ENCODE measurements around the gene EIF2AK2. TPM values are rescaled to one million over a fixed set of nuclear protein-coding genes. Genes with fewer than 3 reads are reported as not detected.

EIF2AK2 gene
- total RNA-seq, 1 donor from 2014 or later: 49.7 TPM

DNA sequence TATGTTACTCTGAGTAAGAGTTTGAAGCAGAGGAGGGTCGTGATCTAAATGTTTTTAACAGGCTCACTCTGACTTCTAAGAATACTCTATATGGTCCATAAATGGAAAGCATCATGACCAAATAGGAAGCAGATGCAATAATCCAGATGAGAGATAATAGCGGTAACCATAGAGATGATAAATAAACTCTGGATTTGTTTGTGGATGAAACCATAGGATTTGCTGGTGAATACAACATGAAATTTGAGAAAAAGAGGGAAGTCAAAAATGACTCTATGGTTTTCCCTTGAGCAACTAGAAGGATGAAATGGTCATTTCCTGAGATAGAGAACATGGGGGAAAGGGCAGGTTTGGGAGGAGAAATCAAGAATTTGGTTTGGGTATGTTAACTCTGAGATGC is 76.5 kb downstream of the EIF2AK2 start:
- no peak for DNase-seq (ENCODE audit: extremely low spot score, unreplicated experiment)
- H3K4me3 Mint-ChIP-seq (ENCODE audit: unreplicated experiment): no peak overlapping the region
- H3K27me3 Mint-ChIP-seq (ENCODE audit: unreplicated experiment): no peaks in the 10 kb centered on the region
- no peaks in the 10 kb centered on the region for H3K9me3 Mint-ChIP-seq (ENCODE audit: unreplicated experiment)
- TF ChIP-seq, protein P1, sequence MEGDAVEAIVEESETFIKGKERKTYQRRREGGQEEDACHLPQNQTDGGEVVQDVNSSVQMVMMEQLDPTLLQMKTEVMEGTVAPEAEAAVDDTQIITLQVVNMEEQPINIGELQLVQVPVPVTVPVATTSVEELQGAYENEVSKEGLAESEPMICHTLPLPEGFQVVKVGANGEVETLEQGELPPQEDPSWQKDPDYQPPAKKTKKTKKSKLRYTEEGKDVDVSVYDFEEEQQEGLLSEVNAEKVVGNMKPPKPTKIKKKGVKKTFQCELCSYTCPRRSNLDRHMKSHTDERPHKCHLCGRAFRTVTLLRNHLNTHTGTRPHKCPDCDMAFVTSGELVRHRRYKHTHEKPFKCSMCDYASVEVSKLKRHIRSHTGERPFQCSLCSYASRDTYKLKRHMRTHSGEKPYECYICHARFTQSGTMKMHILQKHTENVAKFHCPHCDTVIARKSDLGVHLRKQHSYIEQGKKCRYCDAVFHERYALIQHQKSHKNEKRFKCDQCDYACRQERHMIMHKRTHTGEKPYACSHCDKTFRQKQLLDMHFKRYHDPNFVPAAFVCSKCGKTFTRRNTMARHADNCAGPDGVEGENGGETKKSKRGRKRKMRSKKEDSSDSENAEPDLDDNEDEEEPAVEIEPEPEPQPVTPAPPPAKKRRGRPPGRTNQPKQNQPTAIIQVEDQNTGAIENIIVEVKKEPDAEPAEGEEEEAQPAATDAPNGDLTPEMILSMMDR (IDR thresholded peaks at IDR 0.05): no peak
- H3K27ac Mint-ChIP-seq (ENCODE audit: unreplicated experiment): no peak overlapping the region
- peaks cover 2% of the 10 kb centered on the region for H3K4me1 Mint-ChIP-seq (ENCODE audit: unreplicated experiment)
- H3K36me3 Mint-ChIP-seq (ENCODE audit: unreplicated experiment): peaks cover 26% of the 10 kb centered on the region

DNA sequence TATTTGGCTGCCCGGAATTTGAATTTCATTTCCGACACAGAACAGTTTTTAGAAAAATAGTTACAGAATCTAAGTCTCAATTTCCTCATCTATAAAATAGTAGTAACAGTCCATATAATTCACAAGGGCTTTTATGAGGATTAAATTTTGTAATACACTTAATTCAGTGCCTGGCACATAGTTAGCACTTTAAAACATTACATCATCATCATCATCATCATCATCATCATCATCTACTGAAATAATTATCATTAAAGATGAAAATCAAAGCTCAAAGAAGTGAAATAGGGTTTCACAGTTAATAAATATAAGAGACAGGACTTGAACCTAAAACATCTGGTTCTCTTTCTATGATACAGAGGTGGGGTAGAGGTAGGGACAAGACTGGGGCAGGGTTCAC is 85.8 kb downstream of the EIF2AK2 start:
- Mint-ChIP-seq H3K9me3 (ENCODE audit: unreplicated experiment) (no peaks in the 10 kb centered on the region), H3K4me1 (ENCODE audit: unreplicated experiment) (no peaks in the 10 kb centered on the region), H3K36me3 (ENCODE audit: unreplicated experiment) (peaks cover 37% of the 10 kb centered on the region), H3K27me3 (ENCODE audit: unreplicated experiment) (no peaks in the 10 kb centered on the region), H3K4me3 (ENCODE audit: unreplicated experiment) (no peak overlapping the region), H3K27ac (ENCODE audit: unreplicated experiment) (no peak overlapping the region)
- TF ChIP-seq, protein P1 (IDR thresholded peaks at IDR 0.05): no peak
- no peak for DNase-seq (ENCODE audit: extremely low spot score, unreplicated experiment)

DNA sequence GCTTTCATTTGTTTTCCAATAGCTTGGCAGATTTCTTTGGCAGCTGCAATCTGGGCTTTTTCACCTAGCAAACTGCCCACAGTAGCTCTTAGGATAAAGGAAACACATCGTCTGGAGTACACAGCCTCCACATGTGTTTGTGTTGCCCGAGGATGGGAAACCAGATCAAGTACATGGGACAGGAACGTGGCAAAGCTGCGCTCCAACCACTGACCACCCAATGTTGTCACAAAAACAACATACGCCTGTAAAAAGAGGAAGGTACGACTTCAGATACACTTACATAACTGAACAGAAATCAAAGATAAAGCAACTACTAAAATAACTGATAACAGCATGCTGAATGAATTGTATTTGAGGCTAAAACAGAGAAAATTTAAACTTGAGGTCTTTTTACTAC is 88.1 kb downstream of the EIF2AK2 start:
- peaks cover 31% of the 10 kb centered on the region for H3K36me3 Mint-ChIP-seq (ENCODE audit: unreplicated experiment)
- no peak overlapping the region for H3K4me3 Mint-ChIP-seq (ENCODE audit: unreplicated experiment)
- H3K4me1 Mint-ChIP-seq (ENCODE audit: unreplicated experiment): no peaks in the 10 kb centered on the region
- no peak for DNase-seq (ENCODE audit: extremely low spot score, unreplicated experiment)
- H3K27me3 Mint-ChIP-seq (ENCODE audit: unreplicated experiment): no peaks in the 10 kb centered on the region
- H3K9me3 Mint-ChIP-seq (ENCODE audit: unreplicated experiment): no peaks in the 10 kb centered on the region
- TF ChIP-seq, protein P1 (IDR thresholded peaks at IDR 0.05): no peak
- no peak overlapping the region for H3K27ac Mint-ChIP-seq (ENCODE audit: unreplicated experiment)

DNA sequence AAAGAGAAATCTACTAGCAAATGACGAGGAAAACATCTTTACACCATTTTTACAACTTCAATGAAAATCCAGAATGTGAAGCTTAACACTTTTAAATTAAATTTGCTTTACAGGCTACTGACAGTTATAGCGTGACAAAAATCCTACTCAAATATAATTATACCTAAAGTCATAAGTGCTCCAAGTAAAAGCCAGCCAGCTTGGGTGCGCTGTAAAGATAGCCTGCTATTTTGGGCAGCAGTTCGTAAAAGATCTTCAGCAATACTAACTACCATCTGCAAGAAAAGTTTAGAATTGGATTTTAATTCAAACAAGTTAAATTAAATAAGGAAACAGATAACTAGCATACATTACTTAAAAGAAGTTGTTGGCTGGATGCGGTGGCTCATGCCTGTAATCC is 95.0 kb downstream of the EIF2AK2 start:
- Mint-ChIP-seq H3K36me3 (ENCODE audit: unreplicated experiment) (peaks cover 34% of the 10 kb centered on the region), H3K4me1 (ENCODE audit: unreplicated experiment) (no peaks in the 10 kb centered on the region), H3K4me3 (ENCODE audit: unreplicated experiment) (no peak overlapping the region), H3K27ac (ENCODE audit: unreplicated experiment) (no peak overlapping the region), H3K9me3 (ENCODE audit: unreplicated experiment) (no peaks in the 10 kb centered on the region), H3K27me3 (ENCODE audit: unreplicated experiment) (no peaks in the 10 kb centered on the region)
- TF ChIP-seq, protein P1 (IDR thresholded peaks at IDR 0.05): no peak
- no peak for DNase-seq (ENCODE audit: extremely low spot score, unreplicated experiment)

DNA sequence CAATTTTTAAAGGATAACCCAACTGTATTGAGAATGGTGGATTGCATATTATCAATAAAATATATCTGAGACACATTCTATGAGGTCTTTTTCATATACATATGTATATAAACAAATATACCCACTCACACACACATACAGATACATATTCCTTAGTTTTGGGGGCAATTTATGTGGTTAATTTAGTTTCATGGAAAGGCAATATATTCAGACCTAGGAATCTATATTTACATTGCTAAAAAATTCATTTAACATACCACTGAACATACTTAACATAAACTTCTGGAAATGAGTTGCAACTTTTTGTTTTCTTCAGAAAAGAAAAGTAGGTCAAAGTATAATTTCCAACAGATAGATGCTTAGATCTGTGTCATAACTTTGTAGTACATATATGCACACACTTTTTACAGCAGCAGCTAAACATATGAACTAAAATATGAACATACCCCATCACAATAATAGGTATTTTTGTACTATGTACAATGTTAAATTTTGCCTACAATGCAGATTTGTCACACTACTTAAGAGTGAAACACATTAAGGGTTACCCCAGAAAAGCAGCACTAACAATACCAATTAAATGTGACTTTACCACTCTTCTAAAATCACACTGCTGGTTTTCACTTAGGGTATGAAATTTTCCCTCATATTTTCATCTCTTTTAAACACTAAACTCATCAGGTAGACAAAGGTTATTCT is 95.6 kb downstream of the EIF2AK2 start:
- H3K4me3 Mint-ChIP-seq (ENCODE audit: unreplicated experiment): no peak overlapping the region
- no peaks in the 10 kb centered on the region for H3K27me3 Mint-ChIP-seq (ENCODE audit: unreplicated experiment)
- DNase-seq (ENCODE audit: extremely low spot score, unreplicated experiment): no peak
- TF ChIP-seq, protein P1 (IDR thresholded peaks at IDR 0.05): no peak
- H3K27ac Mint-ChIP-seq (ENCODE audit: unreplicated experiment): no peak overlapping the region
- no peaks in the 10 kb centered on the region for H3K4me1 Mint-ChIP-seq (ENCODE audit: unreplicated experiment)
- H3K9me3 Mint-ChIP-seq (ENCODE audit: unreplicated experiment): no peaks in the 10 kb centered on the region
- peaks cover 38% of the 10 kb centered on the region for H3K36me3 Mint-ChIP-seq (ENCODE audit: unreplicated experiment)

All from osteocyte (in vitro differentiated cells).